ENCODE data around the gene TMEM63A.
"Not testable (repeated sequence)": the region's sequence is repeated elsewhere in the genome, so short reads cannot be mapped to it uniquely, and the experiment has no call there.

Gene TMEM63A

GRCh38 chr1:225838793-225839192, 43.4 kb downstream of the TMEM63A start:
- DNase-seq (ENCODE audit: low read depth): no peak
- no peak overlapping the region for H3K4me3 ChIP-seq (ENCODE audit: low read depth, low read length)
- TF ChIP-seq, protein P1, sequence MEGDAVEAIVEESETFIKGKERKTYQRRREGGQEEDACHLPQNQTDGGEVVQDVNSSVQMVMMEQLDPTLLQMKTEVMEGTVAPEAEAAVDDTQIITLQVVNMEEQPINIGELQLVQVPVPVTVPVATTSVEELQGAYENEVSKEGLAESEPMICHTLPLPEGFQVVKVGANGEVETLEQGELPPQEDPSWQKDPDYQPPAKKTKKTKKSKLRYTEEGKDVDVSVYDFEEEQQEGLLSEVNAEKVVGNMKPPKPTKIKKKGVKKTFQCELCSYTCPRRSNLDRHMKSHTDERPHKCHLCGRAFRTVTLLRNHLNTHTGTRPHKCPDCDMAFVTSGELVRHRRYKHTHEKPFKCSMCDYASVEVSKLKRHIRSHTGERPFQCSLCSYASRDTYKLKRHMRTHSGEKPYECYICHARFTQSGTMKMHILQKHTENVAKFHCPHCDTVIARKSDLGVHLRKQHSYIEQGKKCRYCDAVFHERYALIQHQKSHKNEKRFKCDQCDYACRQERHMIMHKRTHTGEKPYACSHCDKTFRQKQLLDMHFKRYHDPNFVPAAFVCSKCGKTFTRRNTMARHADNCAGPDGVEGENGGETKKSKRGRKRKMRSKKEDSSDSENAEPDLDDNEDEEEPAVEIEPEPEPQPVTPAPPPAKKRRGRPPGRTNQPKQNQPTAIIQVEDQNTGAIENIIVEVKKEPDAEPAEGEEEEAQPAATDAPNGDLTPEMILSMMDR (conservative IDR thresholded peaks at IDR 0.05; ENCODE audit: low read depth, low read length): no peak

DNA sequence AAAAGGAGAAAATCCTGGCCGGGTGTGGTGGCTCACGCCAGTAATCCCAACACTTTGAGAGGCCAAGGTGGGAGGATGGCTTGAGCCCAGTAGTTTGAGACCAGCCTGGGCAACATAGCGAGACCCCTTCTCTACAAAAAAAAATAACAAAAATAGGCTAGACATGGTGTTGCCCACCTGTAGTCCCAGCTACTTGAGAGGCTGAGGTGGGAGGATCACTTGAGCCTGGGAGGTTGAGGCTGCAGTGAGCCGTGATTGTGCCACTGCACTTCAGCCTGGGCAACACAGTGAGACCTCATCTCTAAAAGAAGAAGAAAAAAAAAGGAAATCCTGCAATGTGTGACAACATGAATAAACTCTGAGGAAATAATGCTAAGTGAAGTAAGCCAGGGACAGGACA, 45.9 kb downstream of the TMEM63A start:
- not testable (repeated sequence) for DNase-seq (ENCODE audit: low read depth); H3K4me3 ChIP-seq (ENCODE audit: low read depth, low read length)

DNA sequence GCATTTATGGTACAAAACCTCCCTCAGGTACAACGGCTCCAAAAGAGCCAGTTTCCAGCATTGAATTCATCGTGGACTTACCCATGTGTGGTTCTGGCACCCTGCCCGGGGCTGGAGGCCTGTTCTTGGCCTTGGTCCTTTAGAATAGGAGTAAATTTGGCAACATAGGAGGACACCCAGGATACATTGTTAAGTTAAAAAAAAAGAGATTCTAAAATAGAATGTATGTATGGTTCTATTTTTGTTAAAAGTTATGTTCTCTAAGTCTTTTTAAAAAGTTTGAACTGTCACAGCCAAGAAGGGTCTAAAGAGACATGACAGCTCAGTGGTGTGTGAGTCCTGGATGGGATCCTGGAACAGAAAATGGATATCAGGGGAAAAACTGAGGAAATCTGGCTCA, 46.3 kb downstream of the TMEM63A start:
- TF ChIP-seq, protein P1 (conservative IDR thresholded peaks at IDR 0.05; ENCODE audit: low read depth, low read length): no peak
- no peak overlapping the region for H3K4me3 ChIP-seq (ENCODE audit: low read depth, low read length)
- DNase-seq (ENCODE audit: low read depth): peak; percentile 58

- H3K4me3 ChIP-seq (ENCODE audit: low read depth, low read length): no peak overlapping the region
- peak; percentile 48 for DNase-seq (ENCODE audit: low read depth)
- TF ChIP-seq, protein P1 (conservative IDR thresholded peaks at IDR 0.05; ENCODE audit: low read depth, low read length): no peak
Observed at GRCh38 chr1:225834417-225835329, 47.5 kb downstream of the TMEM63A start.

DNA sequence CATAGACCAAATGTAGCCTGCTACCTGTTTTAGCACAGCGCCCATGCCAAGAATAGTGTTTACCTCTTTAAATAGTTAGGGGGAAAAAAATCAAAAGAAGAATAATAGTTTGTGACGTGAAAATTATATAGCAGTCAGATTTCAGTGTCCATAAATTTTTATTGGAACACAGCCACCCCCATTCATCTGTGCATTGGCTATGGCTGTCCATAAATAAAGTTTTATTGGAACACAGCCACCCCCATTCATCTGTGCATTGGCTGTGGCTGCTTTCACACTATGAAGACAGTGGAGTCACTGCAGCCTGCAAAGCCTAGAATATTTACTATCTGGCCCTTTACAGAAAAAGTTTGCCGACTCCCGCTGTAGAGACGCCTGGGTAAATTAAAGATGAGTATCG, 51.3 kb downstream of the TMEM63A start:
- no peak for DNase-seq (ENCODE audit: low read depth)
- TF ChIP-seq, protein P1 (conservative IDR thresholded peaks at IDR 0.05; ENCODE audit: low read depth, low read length): no peak

DNA sequence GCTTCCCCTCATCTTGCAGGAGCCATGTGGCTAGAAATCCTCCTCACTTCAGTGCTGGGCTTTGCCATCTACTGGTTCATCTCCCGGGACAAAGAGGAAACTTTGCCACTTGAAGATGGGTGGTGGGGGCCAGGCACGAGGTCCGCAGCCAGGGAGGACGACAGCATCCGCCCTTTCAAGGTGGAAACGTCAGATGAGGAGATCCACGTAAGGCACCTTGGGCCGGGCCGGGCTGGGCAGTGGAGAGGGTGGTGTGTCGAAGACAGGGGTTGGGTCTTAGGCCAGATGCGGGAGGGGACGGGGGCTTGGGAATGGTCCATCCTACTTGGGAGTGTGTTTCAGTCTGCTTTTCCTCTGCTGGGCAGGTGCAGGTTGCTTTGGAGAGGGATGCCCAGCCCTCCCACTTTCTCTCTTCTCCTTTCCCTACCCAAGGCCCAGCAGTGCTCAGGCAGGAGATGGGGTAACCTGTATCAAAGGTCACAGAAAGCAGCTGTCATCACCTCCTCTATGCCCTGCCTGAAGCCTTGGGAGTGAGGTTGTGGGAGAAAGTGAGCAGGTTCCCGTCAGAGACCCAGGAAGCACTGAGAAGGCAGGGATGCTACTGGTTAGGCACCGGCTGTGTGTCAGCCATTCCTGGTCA, 53.4 kb downstream of the TMEM63A start:
- no peak overlapping the region for H3K4me3 ChIP-seq (ENCODE audit: low read depth, low read length)
- DNase-seq (ENCODE audit: low read depth): no peak
- TF ChIP-seq, protein P1 (conservative IDR thresholded peaks at IDR 0.05; ENCODE audit: low read depth, low read length): no peak

More for the DNA sequence above, 51.3 kb downstream of the TMEM63A start:
- no peak overlapping the region for H3K4me3 ChIP-seq (ENCODE audit: low read depth, low read length)

DNA sequence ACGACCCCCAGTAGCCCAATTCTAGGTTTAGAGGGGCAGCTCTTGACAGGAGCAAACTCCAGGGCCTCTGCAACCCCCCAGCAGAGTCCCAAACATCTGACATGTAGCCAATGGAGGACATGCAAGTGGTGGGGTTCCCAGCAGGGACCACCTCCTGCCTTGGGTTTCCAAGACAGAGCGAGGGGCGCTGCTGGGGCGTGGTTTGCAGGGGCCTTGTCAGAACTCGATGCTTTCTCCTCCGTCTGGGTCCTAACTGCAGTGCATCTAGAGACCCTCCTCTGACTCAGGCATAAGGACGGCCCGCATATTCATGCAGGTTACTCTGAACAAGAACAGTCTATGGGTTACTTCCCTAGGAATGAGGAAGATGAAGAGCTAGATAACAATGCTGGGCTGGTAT, 55.1 kb downstream of the TMEM63A start:
- TF ChIP-seq, protein P1 (conservative IDR thresholded peaks at IDR 0.05; ENCODE audit: low read depth, low read length): no peak
- DNase-seq (ENCODE audit: low read depth): no peak
- no peak overlapping the region for H3K4me3 ChIP-seq (ENCODE audit: low read depth, low read length)
